ENCODE results near the gene GAB4. TPM values are rescaled to one million over a fixed set of nuclear protein-coding genes. Genes with fewer than 3 reads are reported as not detected.

Gene GAB4
- total and polyA plus RNA-seq, 4 donors: not detected

GRCh38 chr22:16975155-16975885 lies 32.7 kb downstream of the GAB4 start:
- Histone ChIP-seq H3K9me3 (ENCODE audit: control insufficient read depth in 4 of 4, low read length in 3 of 4) (no peaks in the 10 kb centered on the region), H3K4me1 (ENCODE audit: control insufficient read depth in 4 of 4, insufficient read depth in 4 of 4, low read length in 3 of 4) (no peaks in the 10 kb centered on the region), H3K4me3 (ENCODE audit: low read depth in 1 of 3, low read length in 3 of 3) (no peak overlapping the region), H3K27ac (ENCODE audit: low read depth in 1 of 2, low read length in 2 of 2) (no peak overlapping the region), H3K9ac (ENCODE audit: low read depth in 1 of 2, low read length in 2 of 2) (no peak overlapping the region), H3K27me3 (ENCODE audit: control insufficient read depth in 4 of 4, insufficient read depth in 4 of 4, low read length in 3 of 4) (peaks cover 0 to 7% (median 0%) of the 10 kb centered on the region in 4 donors), H3K36me3 (ENCODE audit: control insufficient read depth in 4 of 4, insufficient read depth in 3 of 4, low read depth in 1 of 4, low read length in 3 of 4) (no peaks in the 10 kb centered on the region)
- 58% methylated on average over 10 of the region's 10 CpGs for WGBS
- DNase-seq (ENCODE audit: low spot score): no peak
- no peak for TF ChIP-seq RAD21 (IDR thresholded peaks at IDR 0.05)
- TF ChIP-seq SP1 (IDR thresholded peaks at IDR 0.05): no peak
- no peak for TF ChIP-seq ATF3 (IDR thresholded peaks at IDR 0.05)

GRCh38 chr22:16974298-16975084 lies 33.5 kb downstream of the GAB4 start:
- Histone ChIP-seq H3K9me3 (ENCODE audit: control insufficient read depth in 4 of 4, low read length in 3 of 4) (no peaks in the 10 kb centered on the region), H3K27ac (ENCODE audit: low read depth in 1 of 2, low read length in 2 of 2) (no peak overlapping the region), H3K9ac (ENCODE audit: low read depth in 1 of 2, low read length in 2 of 2) (no peak overlapping the region), H3K27me3 (ENCODE audit: control insufficient read depth in 4 of 4, insufficient read depth in 4 of 4, low read length in 3 of 4) (peaks cover 0 to 7% (median 0%) of the 10 kb centered on the region in 4 donors), H3K36me3 (ENCODE audit: control insufficient read depth in 4 of 4, insufficient read depth in 3 of 4, low read depth in 1 of 4, low read length in 3 of 4) (no peaks in the 10 kb centered on the region), H3K4me3 (ENCODE audit: low read depth in 1 of 3, low read length in 3 of 3) (no peak overlapping the region), H3K4me1 (ENCODE audit: control insufficient read depth in 4 of 4, insufficient read depth in 4 of 4, low read length in 3 of 4) (no peaks in the 10 kb centered on the region)
- 65% methylated on average over 11 of the region's 11 CpGs for WGBS
- no peak for DNase-seq (ENCODE audit: low spot score)
- no peak for TF ChIP-seq HNF4A (conservative IDR thresholded peaks at IDR 0.05)
- TF ChIP-seq JUND (IDR thresholded peaks at IDR 0.05): no peak
- no peak for TF ChIP-seq GABPA (IDR thresholded peaks at IDR 0.05 in 1 of 2, conservative IDR thresholded peaks at IDR 0.05 in 1 of 2)
- no peak for TF ChIP-seq ATF3 (IDR thresholded peaks at IDR 0.05)
- no peak for TF ChIP-seq EGR1 (IDR thresholded peaks at IDR 0.05; ENCODE audit: low read depth in 2 of 2)
- TF ChIP-seq CTCF (IDR thresholded peaks at IDR 0.05; ENCODE audit: low read depth, low read length, missing input control): no peak
- TF ChIP-seq TAF1 (conservative IDR thresholded peaks at IDR 0.05): no peak
- TF ChIP-seq YY1 (IDR thresholded peaks at IDR 0.05): no peak
- TF ChIP-seq FOXA2 (IDR thresholded peaks at IDR 0.05): no peak
- no peak for TF ChIP-seq REST (IDR thresholded peaks at IDR 0.05)

All from liver (tissue), 9 donors.